NCI-H2227 treated with DMSO at 0.1 percent for 48 hours (cell line): Measurements from ENCODE around the gene QRSL1.
"Not testable (repeated sequence)": the region's sequence is repeated elsewhere in the genome, so short reads cannot be mapped to it uniquely, and the experiment has no call there.

ENCODE experiments used
- DNase-seq: peaks from one replicate; lab custom pipeline; 2025; lab: John Stamatoyannopoulos, UW

The QRSL1 gene

GRCh38 chr6:106685833-106686232 lies 56.5 kb downstream of the QRSL1 start:
- no peak for DNase-seq

GRCh38 chr6:106688177-106688951 lies 59.0 kb downstream of the QRSL1 start:
- DNase-seq: no peak

GRCh38 chr6:106692112-106692818 lies 62.9 kb downstream of the QRSL1 start:
- DNase-seq: no peak

- no peak for DNase-seq
Observed at GRCh38 chr6:106692819-106693208, 63.4 kb downstream of the QRSL1 start.

GRCh38 chr6:106693418-106693817 lies 64.0 kb downstream of the QRSL1 start:
- DNase-seq: no peak

GRCh38 chr6:106694343-106694742 lies 65.0 kb downstream of the QRSL1 start:
- no peak for DNase-seq

GRCh38 chr6:106700581-106700980 lies 71.2 kb downstream of the QRSL1 start:
- DNase-seq: no peak

GRCh38 chr6:106701201-106701600 lies 71.8 kb downstream of the QRSL1 start:
- DNase-seq: not testable (repeated sequence)

GRCh38 chr6:106702046-106702445 lies 72.7 kb downstream of the QRSL1 start:
- DNase-seq: no peak

- DNase-seq: no peak
Observed at GRCh38 chr6:106702451-106703110, 73.2 kb downstream of the QRSL1 start.

- DNase-seq: no peak
Observed at GRCh38 chr6:106704327-106704726, 74.9 kb downstream of the QRSL1 start.

GRCh38 chr6:106705156-106705555 lies 75.8 kb downstream of the QRSL1 start:
- no peak for DNase-seq

- DNase-seq: no peak
Observed at GRCh38 chr6:106710580-106710979, 81.2 kb downstream of the QRSL1 start.

GRCh38 chr6:106714281-106714680 lies 84.9 kb downstream of the QRSL1 start:
- DNase-seq: no peak

GRCh38 chr6:106715922-106716321 lies 86.5 kb downstream of the QRSL1 start:
- DNase-seq: no peak

- DNase-seq: no peak
Observed at GRCh38 chr6:106716966-106717365, 87.6 kb downstream of the QRSL1 start.
